ENCODE results near the gene MYO1B.

DNA sequence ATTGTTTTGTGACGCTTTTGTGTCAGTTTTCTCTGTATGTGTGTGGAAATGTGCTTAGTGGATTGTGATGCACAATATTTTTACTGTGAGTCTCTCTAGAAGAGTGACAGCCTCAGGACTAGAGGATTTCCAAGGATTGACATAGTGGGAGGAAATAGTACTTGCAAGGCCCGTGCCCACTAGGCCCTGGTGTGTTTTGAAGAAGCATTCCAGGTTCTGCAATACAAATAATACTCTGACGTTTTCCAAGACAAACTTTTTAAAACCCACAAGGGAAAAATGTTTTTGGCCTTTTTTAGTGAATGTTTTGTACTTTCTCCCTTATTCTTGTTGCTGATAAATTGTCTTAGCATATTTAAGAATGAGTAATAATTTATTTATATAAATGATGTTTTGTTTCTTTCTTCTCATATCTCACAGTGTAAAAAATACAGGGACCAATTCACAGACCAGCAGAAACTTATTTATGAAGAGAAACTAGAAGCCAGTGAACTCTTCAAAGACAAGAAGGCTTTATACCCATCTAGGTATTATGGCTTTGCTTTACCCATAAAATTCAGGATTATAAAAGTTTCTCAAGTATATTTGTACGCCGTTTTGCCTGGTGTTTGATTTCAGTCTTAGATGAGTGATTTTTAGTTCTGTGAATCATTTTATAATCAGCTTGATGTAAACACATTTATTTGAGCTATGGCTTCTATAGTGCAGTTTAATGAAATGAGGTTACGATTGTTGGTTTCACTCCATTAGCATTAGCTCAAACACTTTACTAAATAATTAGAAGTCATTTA, 165.6 kb downstream of the MYO1B start:
- TF ChIP-seq SUZ12 (IDR thresholded peaks at IDR 0.05; ENCODE audit: extremely low read depth, insufficient read depth, insufficient read length): no peak
- TF ChIP-seq YY1 (IDR thresholded peaks at IDR 0.05; ENCODE audit: insufficient read depth, insufficient read length): no peak
- TF ChIP-seq ZNF274 (IDR thresholded peaks at IDR 0.05; ENCODE audit: low read depth, low read length): no peak
